ENCODE data around the gene SEMA6A.

SEMA6A gene

GRCh38 chr5:116520771-116521170 lies 53.9 kb downstream of the SEMA6A start:
- no peak for DNase-seq

GRCh38 chr5:116518423-116518822 lies 56.2 kb downstream of the SEMA6A start:
- DNase-seq: no peak

- DNase-seq: no peak
These were observed 57.1 kb downstream of the SEMA6A start for GRCh38 chr5:116517488-116517887.

GRCh38 chr5:116516021-116516420 lies 58.6 kb downstream of the SEMA6A start:
- DNase-seq: no peak

GRCh38 chr5:116514421-116514970 lies 60.1 kb downstream of the SEMA6A start:
- DNase-seq: no peak

GRCh38 chr5:116510517-116510916 lies 64.1 kb downstream of the SEMA6A start:
- DNase-seq: no peak

GRCh38 chr5:116509483-116510244 lies 65.0 kb downstream of the SEMA6A start:
- no peak for DNase-seq

GRCh38 chr5:116508835-116509234 lies 65.8 kb downstream of the SEMA6A start:
- DNase-seq: no peak

GRCh38 chr5:116507941-116508655 lies 66.5 kb downstream of the SEMA6A start:
- DNase-seq: no peak

- no peak for DNase-seq
These were observed 67.5 kb downstream of the SEMA6A start for GRCh38 chr5:116507051-116507537.

- no peak for DNase-seq
These were observed 68.1 kb downstream of the SEMA6A start for GRCh38 chr5:116506488-116506887.

GRCh38 chr5:116504593-116505166 lies 69.9 kb downstream of the SEMA6A start:
- no peak for DNase-seq

- no peak for DNase-seq
These were observed 72.0 kb downstream of the SEMA6A start for GRCh38 chr5:116502616-116503015.

- no peak for DNase-seq
These were observed 72.5 kb downstream of the SEMA6A start for GRCh38 chr5:116502138-116502537.

GRCh38 chr5:116498503-116499048 lies 76.0 kb downstream of the SEMA6A start:
- DNase-seq: no peak

GRCh38 chr5:116497631-116498030 lies 77.0 kb downstream of the SEMA6A start:
- no peak for DNase-seq

- no peak for DNase-seq
These were observed 78.8 kb downstream of the SEMA6A start for GRCh38 chr5:116495786-116496357.

- no peak for DNase-seq
These were observed 79.7 kb downstream of the SEMA6A start for GRCh38 chr5:116494784-116495450.

GRCh38 chr5:116492776-116493175 lies 81.8 kb downstream of the SEMA6A start:
- no peak for DNase-seq

- DNase-seq: no peak
These were observed 82.5 kb downstream of the SEMA6A start for GRCh38 chr5:116492016-116492623.

- no peak for DNase-seq
These were observed 86.1 kb downstream of the SEMA6A start for GRCh38 chr5:116488356-116489041.
